Small intestine (tissue), 7 donors: ENCODE measurements around the gene FBXW11. TPM values are rescaled to one million over a fixed set of nuclear protein-coding genes. Genes with fewer than 3 reads are reported as not detected.
"Not testable (repeated sequence)": the region's sequence is repeated elsewhere in the genome, so short reads cannot be mapped to it uniquely, and the experiment has no call there.

Experiments
- DNase-seq, 2 donors: peaks; one replicate each; pipeline versions ENCODE4 v3.0.0 to v3.0.0-alpha.2; 2013
- FAIRE-seq: peaks from 2 replicates; lab custom pipeline; 2012; peaks lifted over from hg19 to GRCh38; lab: Jason Lieb, UNC
- H3K27ac ChIP-seq, 3 donors: one replicate each; pipeline ENCODE4 v1.5.1; 2013; ENCODE audit warnings: low read length in 2 of 3, mild to moderate bottlenecking in 2 of 3, control low read depth in 1 of 3, inconsistent platforms in 1 of 3, low read depth in 1 of 3, moderate library complexity in 1 of 3
- H3K27me3 ChIP-seq, 3 donors: one replicate each; pipeline ENCODE4 v1.6.1; 2013; ENCODE audit warnings: low read length in 3 of 3, inconsistent platforms in 1 of 3; ENCODE audit not compliant: control insufficient read depth in 3 of 3, insufficient read depth in 3 of 3
- H3K36me3 ChIP-seq, 3 donors: one replicate each; pipeline ENCODE4 v1.6.1; 2013; ENCODE audit warnings: low read length in 3 of 3, inconsistent platforms in 1 of 3, low read depth in 1 of 3, mild to moderate bottlenecking in 1 of 3, moderate library complexity in 1 of 3; ENCODE audit not compliant: control insufficient read depth in 3 of 3, insufficient read depth in 2 of 3
- H3K4me1 ChIP-seq, 3 donors: one replicate each; pipeline ENCODE4 v1.6.1; 2013; ENCODE audit warnings: low read length in 2 of 3, inconsistent platforms in 1 of 3, low read depth in 1 of 3, mild to moderate bottlenecking in 1 of 3, moderate library complexity in 1 of 3; ENCODE audit not compliant: control insufficient read depth in 3 of 3, insufficient read depth in 2 of 3
- H3K4me3 ChIP-seq, 3 donors: one replicate each; pipeline ENCODE4 v1.5.1; 2013; ENCODE audit warnings: low read length in 3 of 3, control low read depth in 1 of 3, inconsistent platforms in 1 of 3, low read depth in 1 of 3, mild to moderate bottlenecking in 1 of 3, moderate library complexity in 1 of 3
- H3K9me3 ChIP-seq, 2 donors: one replicate each; pipeline ENCODE4 v1.6.1; 2013; ENCODE audit warnings: low read depth in 1 of 2, low read length in 1 of 2; ENCODE audit not compliant: control insufficient read depth in 2 of 2, insufficient read depth in 1 of 2
- WGBS, 3 donors: extraction: QIAGEN DNeasy Blood & Tissue Kit; methylation state at CpG; one replicate each; pipeline ENCODE4 v1.1.7; 2013; 5-methylcytosine and 5-hydroxymethylcytosine counted together
- polyA plus RNA-seq, 4 donors: library from polyadenylated mRNA; stranded (reverse) in 3 of 4; unstranded in 1 of 4; fragments of 200-250 nt in 3 of 4; fragments of 120-200 nt in 1 of 4; gene quantifications; one replicate each; pipeline versions ENCODE4 v1.2.1 to v1.2.3, GENCODE V29; 2013
- donor health status: healthy with polysubstance abuse.
- donor health status: control.
- donor health status: control.
- donor health status: Bipolar disorder and iron deficiency.
- donor health status: healthy.

Gene FBXW11
- polyA plus RNA-seq, 4 donors, result 12.2 to 37.1 (median 15.8) TPM

- Histone ChIP-seq H3K36me3 (peaks cover 0 to 8% (median 0%) of the 10 kb centered on the region in 3 donors), H3K9me3 (peaks cover 0 to 22% of the 10 kb centered on the region in 2 donors), H3K27me3 (no peaks in the 10 kb centered on the region), H3K4me3 (no peak overlapping the region), H3K4me1 (peaks cover 0 to 3% (median 2%) of the 10 kb centered on the region in 3 donors), H3K27ac (no peak overlapping the region)
- WGBS, 3 donors, result 86 to 89% (median 88%) methylated on average over 1 of the region's 1 CpG
- DNase-seq (no peak), FAIRE-seq (no peak)
Observed at GRCh38 chr5:171978016-171978415, 28.4 kb downstream of the FBXW11 start.

GRCh38 chr5:171977244-171977950, 29.0 kb downstream of the FBXW11 start:
- H3K4me3 ChIP-seq, H3K27ac ChIP-seq, H3K36me3 ChIP-seq, H3K4me1 ChIP-seq, H3K27me3 ChIP-seq, FAIRE-seq, DNase-seq: not testable (repeated sequence)
- peaks cover 0 to 22% of the 10 kb centered on the region in 2 donors for H3K9me3 ChIP-seq
- WGBS, 3 donors, result 75 to 79% (median 76%) methylated on average over 6 of the region's 6 CpGs

GRCh38 chr5:171975877-171976667, 30.4 kb downstream of the FBXW11 start:
- FAIRE-seq (no peak), DNase-seq (no peak)
- no peak overlapping the region for H3K4me3 ChIP-seq
- H3K27ac ChIP-seq, result no peak overlapping the region
- H3K9me3 ChIP-seq, result peaks cover 0 to 21% of the 10 kb centered on the region in 2 donors
- H3K27me3 ChIP-seq, result no peaks in the 10 kb centered on the region
- H3K4me1 ChIP-seq, result peaks cover 0 to 2% (median 2%) of the 10 kb centered on the region in 3 donors
- peaks cover 0 to 2% (median 0%) of the 10 kb centered on the region in 3 donors for H3K36me3 ChIP-seq
- 75 to 91% (median 84%) methylated on average over 5 of the region's 5 CpGs for WGBS, 3 donors

GRCh38 chr5:171975262-171975876, 31.1 kb downstream of the FBXW11 start:
- FAIRE-seq (no peak), DNase-seq (no peak)
- H3K4me3 ChIP-seq, result no peak overlapping the region
- H3K27ac ChIP-seq, result no peak overlapping the region
- H3K27me3 ChIP-seq, result no peaks in the 10 kb centered on the region
- 80 to 83% (median 80%) methylated on average over 3 of the region's 3 CpGs for WGBS, 3 donors
- peaks cover 0 to 15% of the 10 kb centered on the region in 2 donors for H3K9me3 ChIP-seq
- H3K4me1 ChIP-seq, result peaks cover 0 to 2% (median 0%) of the 10 kb centered on the region in 3 donors
- H3K36me3 ChIP-seq, result no peaks in the 10 kb centered on the region

GRCh38 chr5:171970826-171971225, 35.6 kb downstream of the FBXW11 start:
- Histone ChIP-seq H3K36me3 (no peaks in the 10 kb centered on the region), H3K4me3 (no peak overlapping the region), H3K9me3 (no peaks in the 10 kb centered on the region), H3K4me1 (peaks cover 0 to 2% (median 0%) of the 10 kb centered on the region in 3 donors), H3K27ac (no peak overlapping the region), H3K27me3 (no peaks in the 10 kb centered on the region)
- DNase-seq, result no peak
- WGBS, 3 donors, result 86 to 87% (median 86%) methylated on average over 2 of the region's 2 CpGs
- FAIRE-seq, result no peak

- Histone ChIP-seq H3K4me1 (no peaks in the 10 kb centered on the region), H3K27ac (no peak overlapping the region), H3K27me3 (no peaks in the 10 kb centered on the region), H3K4me3 (no peak overlapping the region), H3K9me3 (no peaks in the 10 kb centered on the region), H3K36me3 (no peaks in the 10 kb centered on the region)
- WGBS, 3 donors, result 89 to 93% (median 91%) methylated on average over 4 of the region's 4 CpGs
- FAIRE-seq (no peak), DNase-seq (no peak)
Observed at GRCh38 chr5:171969288-171969880, 37.1 kb downstream of the FBXW11 start.

- Histone ChIP-seq H3K36me3 (no peaks in the 10 kb centered on the region), H3K27me3 (no peaks in the 10 kb centered on the region), H3K4me1 (no peaks in the 10 kb centered on the region), H3K4me3 (no peak overlapping the region), H3K9me3 (no peaks in the 10 kb centered on the region), H3K27ac (no peak overlapping the region)
- WGBS, 3 donors, result 75 to 79% (median 79%) methylated on average over 3 of the region's 3 CpGs
- DNase-seq (no peak), FAIRE-seq (no peak)
Observed at GRCh38 chr5:171968531-171968930, 37.9 kb downstream of the FBXW11 start.

GRCh38 chr5:171966964-171967363, 39.5 kb downstream of the FBXW11 start:
- no peak for FAIRE-seq

More at GRCh38 chr5:171966964-171967363, 39.5 kb downstream of the FBXW11 start:
- H3K4me3 ChIP-seq, result no peak overlapping the region
- H3K36me3 ChIP-seq, result no peaks in the 10 kb centered on the region
- no peaks in the 10 kb centered on the region for H3K9me3 ChIP-seq
- 34 to 49% (median 41%) methylated on average over 2 of the region's 2 CpGs for WGBS, 3 donors
- H3K27ac ChIP-seq, result no peak overlapping the region
- no peak for DNase-seq
- no peaks in the 10 kb centered on the region for H3K4me1 ChIP-seq
- no peaks in the 10 kb centered on the region for H3K27me3 ChIP-seq
